HG03571 (cell line): ENCODE data around the gene ZCCHC14.

ENCODE experiments used
- ATAC-seq: cut with Tn5 transposase; IDR thresholded peaks from one replicate; pipeline ENCODE4 v1.9.1; 2021; ENCODE audit not compliant: unreplicated experiment

Gene ZCCHC14

DNA sequence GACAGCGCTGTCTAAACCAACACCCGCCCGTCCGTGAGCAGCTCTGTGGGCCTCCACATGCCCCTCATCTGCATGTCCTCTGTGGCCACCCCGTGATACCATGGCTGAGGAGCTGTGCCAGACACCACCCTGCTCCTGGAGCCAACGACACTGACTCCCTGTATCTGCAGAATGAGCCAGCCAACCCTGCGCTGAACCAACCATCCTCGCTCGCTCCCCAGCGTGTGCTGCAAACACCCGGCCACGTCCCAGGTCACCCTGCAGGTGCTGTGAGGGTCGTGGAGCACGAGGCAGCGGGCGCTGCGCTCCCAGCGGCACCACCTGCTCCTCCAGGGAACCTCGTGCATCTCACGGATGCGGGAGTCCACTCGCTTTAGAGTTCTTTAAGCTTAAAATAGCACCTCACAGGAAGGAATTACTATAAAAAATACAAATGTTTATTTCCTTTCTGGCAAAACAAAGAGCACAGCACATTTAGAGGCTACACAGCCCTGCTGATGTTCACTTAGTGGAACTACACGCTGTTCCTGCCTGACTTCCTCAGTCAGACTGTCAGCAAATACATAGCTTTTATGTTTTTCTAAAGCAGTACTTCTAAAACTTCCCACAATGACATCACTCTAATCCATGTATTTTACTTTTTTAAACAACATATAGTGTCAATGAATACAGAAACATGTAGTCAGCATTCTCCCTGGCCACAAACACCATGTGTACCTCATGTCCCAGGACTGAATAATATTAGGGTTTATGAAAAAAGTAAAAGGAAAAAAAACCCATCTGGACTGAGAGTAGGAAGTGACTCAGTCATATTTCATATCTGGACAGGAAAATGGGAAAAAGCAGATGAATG lies 57.2 kb downstream of the ZCCHC14 start:
- no peak for ATAC-seq

DNA sequence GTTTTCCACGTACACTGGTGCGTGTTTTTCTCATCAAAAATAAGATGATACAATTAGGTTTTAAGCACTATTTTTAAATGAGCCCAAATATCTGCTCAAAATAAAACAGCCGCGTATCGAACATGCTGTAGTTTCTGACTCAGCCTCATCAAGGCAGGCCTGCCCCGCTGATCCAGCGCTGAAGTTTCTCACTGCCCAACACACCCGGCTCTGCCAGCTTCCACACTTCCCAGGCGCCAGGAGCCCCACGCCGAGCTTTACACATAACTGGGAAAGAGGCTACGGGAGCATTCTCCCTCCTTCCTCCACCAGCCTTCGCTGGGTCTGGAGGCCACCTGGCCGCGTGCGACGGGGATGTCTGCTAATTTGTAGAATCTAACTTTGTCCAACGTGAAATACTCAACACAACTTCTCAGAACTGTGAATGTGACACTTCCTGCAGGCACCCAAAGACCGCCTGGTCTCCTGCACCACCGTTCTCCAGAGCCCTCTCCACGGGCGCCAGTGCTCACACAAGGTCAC lies 58.6 kb downstream of the ZCCHC14 start:
- ATAC-seq = no peak

DNA sequence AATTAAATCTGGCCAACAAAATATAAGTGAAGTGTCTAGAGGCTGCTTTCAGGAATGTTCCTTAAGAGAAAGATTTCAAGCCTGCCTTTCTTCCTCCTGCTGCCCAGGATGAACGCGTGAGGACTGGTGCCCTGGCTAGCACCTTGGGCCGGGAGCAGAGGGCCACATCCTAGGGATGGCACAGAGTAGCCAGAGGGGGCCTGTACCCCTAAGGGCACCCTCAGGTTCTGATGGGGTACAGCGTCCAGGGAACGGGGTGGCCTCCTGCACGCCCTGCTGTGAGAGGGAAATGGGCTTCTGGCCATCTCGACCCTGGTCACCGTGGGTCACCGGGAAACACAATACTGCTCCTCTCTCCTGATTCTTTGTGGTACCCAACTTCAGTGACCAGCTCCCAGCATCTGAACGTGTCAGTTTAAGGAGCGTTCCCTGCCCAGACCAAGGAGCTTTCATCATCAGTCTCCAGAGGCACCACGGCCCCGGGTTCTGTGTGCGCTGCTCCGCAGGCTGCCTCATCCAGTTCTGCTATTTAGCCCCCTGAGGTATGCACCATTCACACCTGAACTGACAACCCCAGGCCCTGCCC lies 60.4 kb downstream of the ZCCHC14 start:
- no peak for ATAC-seq

DNA sequence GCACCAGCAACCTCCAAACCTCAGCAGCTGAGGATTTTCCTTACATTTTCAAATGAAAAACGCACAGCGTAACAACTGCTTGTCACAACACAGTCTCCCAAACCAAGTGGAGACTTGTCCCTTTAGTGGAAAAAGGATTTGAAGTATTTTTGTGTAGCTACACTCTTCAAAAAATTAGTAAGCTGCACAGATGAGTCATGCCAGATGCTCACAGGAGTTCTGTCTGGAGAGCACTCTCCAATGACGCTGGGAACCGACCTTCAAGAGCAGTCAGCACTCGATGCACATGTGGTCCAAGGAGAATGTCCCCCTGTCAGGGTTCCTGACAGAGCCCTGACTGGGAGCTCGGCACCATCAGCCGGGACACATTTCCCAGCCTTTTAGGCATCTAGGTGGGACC lies 60.9 kb downstream of the ZCCHC14 start:
- ATAC-seq = no peak

DNA sequence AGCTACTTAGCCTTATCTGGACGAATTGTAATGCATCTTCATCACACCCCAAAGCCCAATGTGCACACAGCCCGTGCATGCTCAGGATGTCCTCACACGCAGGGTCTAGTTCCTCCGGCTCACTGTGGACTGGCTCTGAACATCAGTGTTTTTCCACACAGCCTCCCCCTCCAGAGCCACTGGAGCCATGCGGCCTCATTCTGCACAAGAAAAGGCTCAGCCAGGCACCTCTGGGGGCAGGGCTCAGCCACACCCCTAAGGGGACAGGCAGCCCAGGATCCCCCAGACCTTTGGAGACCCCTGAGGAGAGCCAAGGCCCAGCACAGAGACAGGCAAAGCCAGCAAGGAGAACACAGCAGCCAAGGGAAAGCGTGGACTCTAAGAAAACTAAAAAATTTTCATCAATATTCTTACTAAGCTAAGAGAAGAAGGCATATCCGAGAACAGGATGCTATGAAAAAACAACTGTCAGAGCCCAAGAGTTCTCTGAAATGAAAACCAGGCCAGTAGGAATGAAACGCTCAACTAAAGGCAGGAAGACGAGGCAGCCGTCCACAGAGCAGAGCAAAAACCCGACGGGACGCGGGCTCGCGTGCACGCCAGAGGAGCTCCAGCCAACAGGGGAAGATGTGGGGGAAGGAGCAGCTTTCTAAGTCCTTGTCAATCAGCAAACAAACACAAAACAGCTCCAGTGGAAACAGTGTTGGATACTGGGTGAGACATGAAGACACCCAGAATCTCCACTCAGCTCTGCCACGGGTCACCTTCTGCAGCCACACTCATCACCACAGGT lies 66.2 kb downstream of the ZCCHC14 start:
- no peak for ATAC-seq

GRCh38 chr16:87425941-87426340 lies 66.9 kb downstream of the ZCCHC14 start:
- no peak for ATAC-seq

DNA sequence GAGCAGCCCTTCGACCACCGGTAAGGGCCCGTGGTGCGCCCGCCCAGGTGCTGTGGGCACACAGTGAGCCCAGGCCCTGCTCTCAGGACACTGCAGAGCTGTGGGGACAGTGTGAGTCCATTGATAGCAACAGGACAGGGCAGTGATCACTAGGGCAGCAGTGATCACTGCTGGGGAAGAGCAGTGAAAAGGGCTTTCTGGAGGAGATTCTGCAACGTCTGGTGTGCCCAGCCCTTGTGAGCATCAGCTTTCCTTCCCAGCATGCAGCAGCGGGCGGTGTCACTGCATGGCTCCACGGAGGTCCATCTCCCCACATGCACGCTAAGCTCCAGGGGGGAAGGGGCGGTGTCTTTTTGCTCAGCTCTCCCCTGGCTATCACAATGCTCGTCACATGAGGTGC lies 68.6 kb downstream of the ZCCHC14 start:
- ATAC-seq = no peak

DNA sequence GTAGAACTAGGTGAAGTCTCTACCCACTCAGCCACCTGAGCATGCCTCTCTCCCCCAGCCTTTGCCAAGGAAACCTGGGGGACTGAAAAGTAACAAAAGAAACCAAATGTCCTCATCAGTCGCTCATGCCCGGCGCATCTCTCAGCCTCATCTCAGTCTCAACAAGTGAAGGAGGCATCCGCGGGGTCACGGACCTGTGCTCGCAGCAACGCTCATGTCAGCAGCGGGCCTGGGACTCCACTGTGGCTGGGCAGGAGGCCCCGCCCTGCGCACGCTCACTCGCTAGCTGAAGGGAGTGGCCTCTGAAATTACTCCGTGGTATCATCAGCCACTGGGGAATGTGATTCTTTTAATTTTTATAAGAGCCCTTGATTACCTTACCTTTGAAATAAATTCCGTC lies 69.4 kb downstream of the ZCCHC14 start:
- no peak for ATAC-seq

DNA sequence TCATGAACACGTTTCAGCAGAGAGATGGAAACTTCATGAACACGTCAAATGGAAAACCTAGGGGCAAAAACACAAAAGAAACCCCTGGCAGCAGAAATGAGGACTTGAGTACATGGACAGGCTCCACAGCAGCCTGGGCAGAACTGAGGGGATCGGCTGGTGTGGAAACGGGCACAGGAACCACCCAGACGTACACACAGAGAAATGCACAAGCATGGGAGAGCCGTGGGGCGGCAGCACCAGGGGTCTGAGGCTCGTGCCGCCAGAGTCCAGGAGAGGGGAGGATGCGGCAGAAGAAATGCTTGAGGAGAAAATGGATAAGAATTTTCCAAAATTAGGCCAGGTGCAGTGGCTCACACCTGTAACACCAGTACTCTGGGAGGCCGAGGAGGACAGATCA lies 70.7 kb downstream of the ZCCHC14 start:
- ATAC-seq = no peak

GRCh38 chr16:87421003-87421912 lies 71.6 kb downstream of the ZCCHC14 start:
- no peak for ATAC-seq

DNA sequence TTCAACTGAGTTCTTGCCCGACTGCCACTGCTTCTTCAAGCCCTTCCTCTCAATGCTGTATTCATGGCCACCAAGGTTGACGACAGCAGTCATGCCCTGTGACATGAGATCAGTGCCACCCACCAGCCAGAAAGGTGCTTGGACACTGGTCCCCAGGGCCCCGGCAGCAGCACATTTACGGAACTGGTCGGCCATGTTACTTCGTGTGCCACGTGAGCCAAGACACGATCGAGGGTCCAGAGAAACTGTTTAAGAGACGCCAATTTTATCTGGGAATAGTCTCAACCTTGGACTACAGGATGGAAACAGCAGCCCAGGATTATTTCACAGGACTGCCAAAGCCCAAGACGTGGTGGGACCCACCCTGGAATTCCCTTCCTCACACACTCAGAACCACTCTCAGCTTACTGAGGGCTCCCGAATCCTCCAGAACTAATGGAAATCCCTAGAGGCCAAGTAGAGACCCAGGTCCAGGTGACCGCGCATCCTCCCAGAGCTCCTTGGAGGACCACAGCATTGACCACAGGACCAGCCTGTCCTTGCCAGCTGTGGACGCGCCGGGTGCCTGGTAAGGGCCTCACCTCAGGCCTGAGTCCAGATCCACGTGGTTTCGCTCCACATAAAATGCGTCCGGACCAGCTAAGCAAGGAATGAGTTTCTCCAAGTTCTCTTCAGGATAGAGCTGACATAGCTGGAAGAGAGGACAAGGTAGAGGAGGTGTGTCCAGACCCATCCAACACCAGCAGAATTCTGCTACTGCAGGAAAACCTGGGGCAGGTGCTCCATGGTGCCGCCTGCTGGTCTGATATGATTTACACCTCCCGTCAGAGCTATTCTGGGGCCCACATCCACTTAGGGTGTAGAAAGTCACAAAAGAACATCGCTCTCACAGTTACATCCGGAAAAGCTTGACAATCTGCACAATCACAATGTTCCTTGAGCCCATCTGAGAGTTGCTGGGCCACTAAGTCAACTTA lies 72.5 kb downstream of the ZCCHC14 start:
- ATAC-seq = no peak

GRCh38 chr16:87418644-87419043 lies 74.2 kb downstream of the ZCCHC14 start:
- ATAC-seq = no peak

DNA sequence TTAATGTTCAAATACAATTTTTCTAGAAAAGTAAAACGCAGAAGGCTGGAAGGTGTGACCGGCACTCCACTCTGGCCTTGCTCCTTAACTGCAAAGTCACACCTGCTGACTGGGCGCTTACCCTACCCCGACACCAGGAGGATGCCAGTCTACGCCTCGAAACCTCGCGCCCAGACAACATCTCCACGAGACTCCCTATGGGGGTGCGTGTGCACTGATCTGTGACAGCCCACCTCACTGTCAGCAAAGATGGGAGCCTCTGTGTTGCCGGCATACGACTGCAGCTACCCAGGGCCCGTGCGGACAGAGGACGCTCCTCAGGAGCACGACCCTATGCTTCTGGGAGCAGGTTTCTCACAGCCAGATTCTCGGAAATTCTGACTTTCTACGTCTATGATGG lies 74.6 kb downstream of the ZCCHC14 start:
- no peak for ATAC-seq

GRCh38 chr16:87417528-87417910 lies 75.3 kb downstream of the ZCCHC14 start:
- ATAC-seq = no peak

DNA sequence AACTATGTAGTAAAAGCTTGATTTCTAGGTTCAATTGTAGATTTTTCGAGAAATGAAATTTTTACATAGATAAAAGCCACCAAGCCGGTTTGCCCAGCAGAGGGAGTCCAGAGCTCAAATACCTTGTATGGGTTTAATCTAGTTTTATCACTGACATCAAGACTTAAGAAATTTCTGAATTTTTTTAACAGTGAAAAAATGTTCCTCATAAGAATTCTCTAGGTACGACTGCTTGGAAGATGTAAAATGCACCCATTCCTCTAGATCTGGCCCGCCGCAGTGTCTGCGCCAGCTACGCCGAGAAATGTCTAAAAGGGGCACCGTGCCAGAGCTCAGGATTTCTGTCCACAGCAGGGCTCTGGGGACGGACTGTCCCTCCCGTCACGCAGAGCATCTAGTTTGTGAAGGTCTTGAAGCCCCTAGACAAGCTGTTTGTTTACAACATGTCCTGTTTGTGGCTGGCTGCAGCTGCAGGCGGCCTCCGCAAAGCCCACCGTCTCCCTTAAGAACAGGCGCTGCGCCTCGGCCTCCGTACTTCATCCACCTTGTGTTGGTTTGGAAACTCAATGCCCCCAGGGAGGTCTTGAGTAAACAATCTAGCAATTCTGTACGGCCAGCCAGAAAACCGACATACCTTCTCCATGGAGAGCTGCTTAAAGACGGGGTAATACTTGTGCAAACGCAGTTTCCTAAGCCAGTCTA lies 75.8 kb downstream of the ZCCHC14 start:
- no peak for ATAC-seq

GRCh38 chr16:87415441-87415840 lies 77.4 kb downstream of the ZCCHC14 start:
- no peak for ATAC-seq

GRCh38 chr16:87414251-87414680 lies 78.6 kb downstream of the ZCCHC14 start:
- no peak for ATAC-seq

DNA sequence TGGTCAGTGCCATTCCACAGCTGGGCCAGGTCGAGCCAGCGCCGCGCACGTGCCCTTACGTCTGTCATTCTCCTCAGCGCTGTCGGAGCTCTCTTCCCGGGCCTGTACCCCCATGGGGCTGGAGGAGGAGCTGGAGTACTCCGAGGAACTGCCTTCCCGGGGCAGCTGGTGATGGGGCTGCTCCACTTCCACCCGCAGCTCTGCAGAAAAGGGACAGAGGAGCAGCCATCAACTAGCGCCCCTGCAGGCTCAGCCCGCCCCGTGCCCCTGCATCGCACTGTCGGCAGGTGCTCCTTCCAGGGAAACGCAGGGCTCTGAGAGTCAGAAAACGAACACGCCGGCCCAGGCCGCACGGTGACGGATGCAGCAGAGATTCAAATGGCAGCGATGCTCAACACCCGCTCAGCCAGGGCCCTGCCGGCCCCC lies 79.8 kb downstream of the ZCCHC14 start:
- no peak for ATAC-seq
